ENCODE results near the gene A4GALT.
"Not testable (repeated sequence)": the region's sequence is repeated elsewhere in the genome, so short reads cannot be mapped to it uniquely, and the experiment has no call there.

The A4GALT gene

GRCh38 chr22:42740320-42740719 lies 19.6 kb upstream of the A4GALT start:
- not testable (repeated sequence) for DNase-seq (ENCODE audit: low read depth in 2 of 2)

GRCh38 chr22:42734406-42734805 lies 13.7 kb upstream of the A4GALT start:
- no peak for DNase-seq (ENCODE audit: low read depth in 2 of 2)

- DNase-seq (ENCODE audit: low read depth in 2 of 2), result not testable (repeated sequence)
These were observed 12.7 kb upstream of the A4GALT start for GRCh38 chr22:42733394-42733793.

- no peak for DNase-seq (ENCODE audit: low read depth in 2 of 2)
These were observed 11.4 kb upstream of the A4GALT start for GRCh38 chr22:42732081-42732480.

GRCh38 chr22:42726811-42727210 lies 6.1 kb upstream of the A4GALT start:
- no peak for DNase-seq (ENCODE audit: low read depth in 2 of 2)

- no peak for DNase-seq (ENCODE audit: low read depth in 2 of 2)
These were observed 5.1 kb upstream of the A4GALT start for GRCh38 chr22:42725606-42726355.

GRCh38 chr22:42724062-42724461 lies 3.4 kb upstream of the A4GALT start:
- DNase-seq (ENCODE audit: low read depth in 2 of 2), result no peak

- no peak for DNase-seq (ENCODE audit: low read depth in 2 of 2)
These were observed 370 bp upstream of the A4GALT start for GRCh38 chr22:42721045-42721434.

- no peak for DNase-seq (ENCODE audit: low read depth in 2 of 2)
These were observed 911 bp downstream of the A4GALT start for GRCh38 chr22:42719656-42720262.

GRCh38 chr22:42719133-42719532 lies 1.5 kb downstream of the A4GALT start:
- no peak for DNase-seq (ENCODE audit: low read depth in 2 of 2)

GRCh38 chr22:42717197-42717928 lies 3.3 kb downstream of the A4GALT start:
- no peak for DNase-seq (ENCODE audit: low read depth in 2 of 2)

GRCh38 chr22:42716649-42717127 lies 4.0 kb downstream of the A4GALT start:
- DNase-seq (ENCODE audit: low read depth in 2 of 2), result no peak

- no peak for DNase-seq (ENCODE audit: low read depth in 2 of 2)
These were observed 4.4 kb downstream of the A4GALT start for GRCh38 chr22:42716221-42716620.

GRCh38 chr22:42714768-42715390 lies 5.8 kb downstream of the A4GALT start:
- DNase-seq (ENCODE audit: low read depth in 2 of 2), result no peak

GRCh38 chr22:42714308-42714707 lies 6.4 kb downstream of the A4GALT start:
- DNase-seq (ENCODE audit: low read depth in 2 of 2), result no peak

GRCh38 chr22:42711895-42712837 lies 8.5 kb downstream of the A4GALT start:
- DNase-seq (ENCODE audit: low read depth in 2 of 2), result no peak

GRCh38 chr22:42711281-42711731 lies 9.4 kb downstream of the A4GALT start:
- DNase-seq (ENCODE audit: low read depth in 2 of 2), result no peak

GRCh38 chr22:42708417-42708816 lies 12.3 kb downstream of the A4GALT start:
- no peak for DNase-seq (ENCODE audit: low read depth in 2 of 2)

- no peak for DNase-seq (ENCODE audit: low read depth in 2 of 2)
These were observed 13.2 kb downstream of the A4GALT start for GRCh38 chr22:42707496-42707895.

- no peak for DNase-seq (ENCODE audit: low read depth in 2 of 2)
These were observed 15.8 kb downstream of the A4GALT start for GRCh38 chr22:42704896-42705295.

GRCh38 chr22:42702675-42703074 lies 18.0 kb downstream of the A4GALT start:
- DNase-seq (ENCODE audit: low read depth in 2 of 2), result no peak
